ENCODE results near the gene DNAJC6. TPM values are rescaled to one million over a fixed set of nuclear protein-coding genes. Genes with fewer than 3 reads are reported as not detected.
A peak's percentile ranks its signal among the peaks of the same experiment; 100 is the strongest.

Gene DNAJC6
- total RNA-seq, 1 experiment from 2014 or later, result 15.6 TPM

GRCh38 chr1:65435987-65436386 is 126.6 kb downstream of the DNAJC6 start:
- Histone ChIP-seq H3K36me3 (ENCODE audit: low read depth) (peaks cover 12% of the 10 kb centered on the region), H3K9me2 (ENCODE audit: insufficient read depth) (no peaks in the 10 kb centered on the region), H3K27ac (no peak overlapping the region), H3K79me2 (ENCODE audit: low read depth) (no peaks in the 10 kb centered on the region), H3K4me2 (no peak overlapping the region), H3F3A (ENCODE audit: insufficient read depth, low read depth) (no peaks in the 10 kb centered on the region), H4K20me1 (ENCODE audit: insufficient read depth) (no peaks in the 10 kb centered on the region), H3K27me3 (ENCODE audit: insufficient read depth, low read depth) (no peaks in the 10 kb centered on the region), H2AFZ (no peak overlapping the region), H3K4me1 (replicated peaks; ENCODE audit: insufficient read depth) (no peaks in the 10 kb centered on the region), H3K4me3 (no peak overlapping the region), H3K9me3 (ENCODE audit: insufficient read depth, low read depth) (no peaks in the 10 kb centered on the region)
- ChIA-PET CTCF (interaction anchor here (0.8 to 1.7 kb wide), 2 partner anchors 12 to 14 kb away, joined by 3 to 5 read pairs; no protein-coding TSS in a partner anchor), POLR2A (ENCODE audit: unreplicated experiment) (interaction anchor here (0.6 to 0.7 kb wide), 2 partner anchors 186 to 255 kb away, joined by 3 to 6 read pairs; no protein-coding TSS in a partner anchor)
- intact Hi-C loops (cut with micrococcal nuclease; ENCODE audit: unreplicated experiment), result loop anchor here (2.0 kb wide), 1 partner anchor 15 kb away; the partner anchor contains the start of genes LEPR and LEPROT
- BruUV-seq (replicated peaks), result no TSS peak
- TF ChIP-seq EZH2 (IDR thresholded peaks at IDR 0.05; ENCODE audit: low read depth), result no peak
- TF ChIP-seq, protein P1, sequence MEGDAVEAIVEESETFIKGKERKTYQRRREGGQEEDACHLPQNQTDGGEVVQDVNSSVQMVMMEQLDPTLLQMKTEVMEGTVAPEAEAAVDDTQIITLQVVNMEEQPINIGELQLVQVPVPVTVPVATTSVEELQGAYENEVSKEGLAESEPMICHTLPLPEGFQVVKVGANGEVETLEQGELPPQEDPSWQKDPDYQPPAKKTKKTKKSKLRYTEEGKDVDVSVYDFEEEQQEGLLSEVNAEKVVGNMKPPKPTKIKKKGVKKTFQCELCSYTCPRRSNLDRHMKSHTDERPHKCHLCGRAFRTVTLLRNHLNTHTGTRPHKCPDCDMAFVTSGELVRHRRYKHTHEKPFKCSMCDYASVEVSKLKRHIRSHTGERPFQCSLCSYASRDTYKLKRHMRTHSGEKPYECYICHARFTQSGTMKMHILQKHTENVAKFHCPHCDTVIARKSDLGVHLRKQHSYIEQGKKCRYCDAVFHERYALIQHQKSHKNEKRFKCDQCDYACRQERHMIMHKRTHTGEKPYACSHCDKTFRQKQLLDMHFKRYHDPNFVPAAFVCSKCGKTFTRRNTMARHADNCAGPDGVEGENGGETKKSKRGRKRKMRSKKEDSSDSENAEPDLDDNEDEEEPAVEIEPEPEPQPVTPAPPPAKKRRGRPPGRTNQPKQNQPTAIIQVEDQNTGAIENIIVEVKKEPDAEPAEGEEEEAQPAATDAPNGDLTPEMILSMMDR (conservative IDR thresholded peaks at IDR 0.05), result no peak
- DNase-seq, result peak in 1 of 2 experiments; percentile 39

GRCh38 chr1:65437616-65438015 is 128.3 kb downstream of the DNAJC6 start:
- ChIA-PET POLR2A (ENCODE audit: unreplicated experiment) (no interaction called here), CTCF (interaction anchor here (0.7 kb wide), 1 partner anchor 186 kb away, joined by 3 read pairs; no protein-coding TSS in a partner anchor)
- TF ChIP-seq, protein P1 (conservative IDR thresholded peaks at IDR 0.05), result no peak
- no peak for TF ChIP-seq EZH2 (IDR thresholded peaks at IDR 0.05; ENCODE audit: low read depth)

DNA sequence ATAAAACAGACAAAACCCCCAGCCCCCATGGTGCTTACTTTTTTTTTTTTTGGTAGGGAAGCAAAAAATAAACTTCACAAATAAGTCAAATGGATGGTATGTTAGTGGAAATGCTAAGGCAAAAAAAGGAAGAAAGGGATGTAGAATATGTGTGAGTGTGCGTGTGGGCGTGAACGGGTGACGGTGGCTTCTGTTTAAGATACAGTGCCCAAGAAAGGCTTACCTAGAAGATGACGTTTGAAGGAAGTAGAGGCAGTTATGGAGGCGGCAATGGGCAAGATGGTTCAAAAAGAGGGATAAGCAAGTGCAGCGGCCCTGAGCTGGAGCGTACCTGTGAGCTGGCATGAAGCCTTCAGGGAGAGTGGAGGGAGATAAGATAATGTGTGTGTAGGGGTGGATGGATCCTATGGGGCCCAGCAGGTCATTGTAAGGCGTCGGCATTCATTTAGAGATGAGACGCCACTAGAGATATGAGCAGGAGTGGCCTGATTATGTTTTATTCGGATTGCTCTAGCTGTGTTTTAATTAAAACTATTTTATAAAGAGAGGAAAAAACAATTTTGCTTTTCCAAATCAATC is 131.1 kb downstream of the DNAJC6 start:
- Histone ChIP-seq H4K20me1 (ENCODE audit: insufficient read depth) (no peaks in the 10 kb centered on the region), H3K27ac (no peak overlapping the region), H3K9me3 (ENCODE audit: insufficient read depth, low read depth) (no peaks in the 10 kb centered on the region), H3K4me3 (no peak overlapping the region), H3K79me2 (ENCODE audit: low read depth) (no peaks in the 10 kb centered on the region), H3K9me2 (ENCODE audit: insufficient read depth) (no peaks in the 10 kb centered on the region), H2AFZ (no peak overlapping the region), H3K36me3 (ENCODE audit: low read depth) (no peaks in the 10 kb centered on the region), H3F3A (ENCODE audit: insufficient read depth, low read depth) (no peaks in the 10 kb centered on the region), H3K27me3 (ENCODE audit: insufficient read depth, low read depth) (no peaks in the 10 kb centered on the region), H3K4me1 (replicated peaks; ENCODE audit: insufficient read depth) (no peaks in the 10 kb centered on the region), H3K4me2 (no peak overlapping the region)
- no peak for DNase-seq
- ChIA-PET POLR2A (ENCODE audit: unreplicated experiment) (no interaction called here), CTCF (no interaction called here)
- no peak for TF ChIP-seq EZH2 (IDR thresholded peaks at IDR 0.05; ENCODE audit: low read depth)
- TF ChIP-seq, protein P1 (conservative IDR thresholded peaks at IDR 0.05), result no peak
- BruUV-seq (replicated peaks), result no TSS peak
- intact Hi-C loops (cut with micrococcal nuclease; ENCODE audit: unreplicated experiment), result no loop called here

More at GRCh38 chr1:65437616-65438015, 128.3 kb downstream of the DNAJC6 start:
- Histone ChIP-seq H3K9me3 (ENCODE audit: insufficient read depth, low read depth) (no peaks in the 10 kb centered on the region), H3K4me2 (no peak overlapping the region), H3K4me3 (no peak overlapping the region), H3K79me2 (ENCODE audit: low read depth) (no peaks in the 10 kb centered on the region), H3F3A (ENCODE audit: insufficient read depth, low read depth) (no peaks in the 10 kb centered on the region), H3K27ac (no peak overlapping the region), H3K27me3 (ENCODE audit: insufficient read depth, low read depth) (no peaks in the 10 kb centered on the region), H4K20me1 (ENCODE audit: insufficient read depth) (no peaks in the 10 kb centered on the region), H2AFZ (no peak overlapping the region), H3K4me1 (replicated peaks; ENCODE audit: insufficient read depth) (no peaks in the 10 kb centered on the region), H3K9me2 (ENCODE audit: insufficient read depth) (no peaks in the 10 kb centered on the region), H3K36me3 (ENCODE audit: low read depth) (no peaks in the 10 kb centered on the region)
- no peak for DNase-seq
- intact Hi-C loops (cut with micrococcal nuclease; ENCODE audit: unreplicated experiment), result no loop called here
- no TSS peak for BruUV-seq (replicated peaks)
